HG03097 (cell line): ENCODE results near the gene FOXP1.

Source experiments
- ATAC-seq: cut with Tn5 transposase; IDR thresholded peaks from one replicate; pipeline ENCODE4 v1.9.1; 2021; ENCODE audit not compliant: unreplicated experiment, low FRiP score

Gene FOXP1

GRCh38 chr3:71172189-71172588 lies 411.3 kb downstream of the FOXP1 start:
- no peak for ATAC-seq

GRCh38 chr3:71171247-71171646 lies 412.3 kb downstream of the FOXP1 start:
- no peak for ATAC-seq

- no peak for ATAC-seq
Observed at GRCh38 chr3:71168880-71169411, 414.6 kb downstream of the FOXP1 start.

GRCh38 chr3:71168121-71168721 lies 415.3 kb downstream of the FOXP1 start:
- ATAC-seq, result no peak

GRCh38 chr3:71166339-71167240 lies 416.9 kb downstream of the FOXP1 start:
- no peak for ATAC-seq

- no peak for ATAC-seq
Observed at GRCh38 chr3:71164881-71165280, 418.6 kb downstream of the FOXP1 start.

GRCh38 chr3:71163198-71163918 lies 420.2 kb downstream of the FOXP1 start:
- no peak for ATAC-seq

GRCh38 chr3:71162221-71162620 lies 421.3 kb downstream of the FOXP1 start:
- ATAC-seq, result no peak

- ATAC-seq, result no peak
Observed at GRCh38 chr3:71160785-71161546, 422.6 kb downstream of the FOXP1 start.

- no peak for ATAC-seq
Observed at GRCh38 chr3:71156062-71156665, 427.4 kb downstream of the FOXP1 start.

GRCh38 chr3:71154846-71155245 lies 428.7 kb downstream of the FOXP1 start:
- ATAC-seq, result no peak

- ATAC-seq, result no peak
Observed at GRCh38 chr3:71153713-71154112, 429.8 kb downstream of the FOXP1 start.

GRCh38 chr3:71152892-71153265 lies 430.6 kb downstream of the FOXP1 start:
- no peak for ATAC-seq

GRCh38 chr3:71152039-71152891 lies 431.3 kb downstream of the FOXP1 start:
- ATAC-seq, result no peak

GRCh38 chr3:71149959-71150954 lies 433.3 kb downstream of the FOXP1 start:
- ATAC-seq, result no peak

GRCh38 chr3:71148455-71149060 lies 435.0 kb downstream of the FOXP1 start:
- ATAC-seq, result no peak

- ATAC-seq, result no peak
Observed at GRCh38 chr3:71146673-71147072, 436.9 kb downstream of the FOXP1 start.

- ATAC-seq, result no peak
Observed at GRCh38 chr3:71145954-71146353, 437.6 kb downstream of the FOXP1 start.
